Liver (tissue), 9 donors: ENCODE data around the gene XYLT1. TPM values are rescaled to one million over a fixed set of nuclear protein-coding genes. Genes with fewer than 3 reads are reported as not detected.

Source experiments
- DNase-seq: peaks from one replicate; pipeline ENCODE4 v3.0.0-alpha.2; 2017; ENCODE audit warnings: low spot score
- H3K27ac ChIP-seq, 2 donors: one replicate each; pipeline ENCODE4 v1.7.0; 2013; ENCODE audit warnings: inconsistent platforms in 2 of 2, low read length in 2 of 2, control low read depth in 1 of 2, low read depth in 1 of 2, mild to moderate bottlenecking in 1 of 2
- H3K27me3 ChIP-seq, 4 donors: one replicate each; pipeline versions ENCODE4 v1.6.1 to v1.7.0; 2013; ENCODE audit warnings: low read length in 3 of 4, inconsistent platforms in 1 of 4, mild to moderate bottlenecking in 1 of 4, moderate library complexity in 1 of 4; ENCODE audit not compliant: control insufficient read depth in 4 of 4, insufficient read depth in 4 of 4
- H3K36me3 ChIP-seq, 4 donors: one replicate each; pipeline versions ENCODE4 v1.6.1 to v1.7.0; 2013; ENCODE audit warnings: low read length in 3 of 4, mild to moderate bottlenecking in 3 of 4, low read depth in 1 of 4, moderate library complexity in 1 of 4; ENCODE audit not compliant: control insufficient read depth in 4 of 4, insufficient read depth in 3 of 4
- H3K4me1 ChIP-seq, 4 donors: one replicate each; pipeline versions ENCODE4 v1.6.1 to v1.7.0; 2013; ENCODE audit warnings: low read length in 3 of 4, mild to moderate bottlenecking in 3 of 4, moderate library complexity in 1 of 4; ENCODE audit not compliant: control insufficient read depth in 4 of 4, insufficient read depth in 4 of 4
- H3K4me3 ChIP-seq, 3 donors: one replicate each; pipeline versions ENCODE4 v1.6.1 to v1.7.0; 2013; ENCODE audit warnings: low read length in 3 of 3, control low read depth in 1 of 3, low read depth in 1 of 3, mild to moderate bottlenecking in 1 of 3
- H3K9ac ChIP-seq, 2 donors: one replicate each; pipeline ENCODE4 v1.7.0; 2013; ENCODE audit warnings: low read length in 2 of 2, mild to moderate bottlenecking in 2 of 2, moderate library complexity in 2 of 2, control low read depth in 1 of 2, low read depth in 1 of 2
- H3K9me3 ChIP-seq, 4 donors: one replicate each; pipeline versions ENCODE4 v1.6.1 to v1.7.0; 2013; ENCODE audit warnings: low read length in 3 of 4; ENCODE audit not compliant: control insufficient read depth in 4 of 4
- EGR1 ChIP-seq, 2 donors: IDR thresholded peaks; 2 replicates each; pipeline ENCODE4 v1.6.1; 2016 to 2018; ENCODE audit warnings: antibody characterized with exemption in 2 of 2, low read depth in 2 of 2
- FOXA1 ChIP-seq: IDR thresholded peaks from 2 replicates; pipeline ENCODE4 v1.6.1; 2016; ENCODE audit warnings: antibody characterized with exemption
- GABPA ChIP-seq, 2 donors: IDR thresholded peaks in 1 of 2; conservative IDR thresholded peaks in 1 of 2; 2 replicates each; pipeline ENCODE4 v1.6.1; 2016; ENCODE audit warnings: antibody characterized with exemption in 2 of 2, mild to moderate bottlenecking in 1 of 2, moderate library complexity in 1 of 2
- HNF4A ChIP-seq, 2 donors: conservative IDR thresholded peaks; 2 replicates each; pipeline ENCODE4 v1.6.1; 2016; ENCODE audit warnings: antibody characterized with exemption in 2 of 2, mild to moderate bottlenecking in 2 of 2
- HNF4G ChIP-seq: IDR thresholded peaks from 2 replicates; pipeline ENCODE4 v1.6.1; 2016; ENCODE audit warnings: antibody characterized with exemption
- JUND ChIP-seq, 2 donors: IDR thresholded peaks; 2 replicates each; pipeline ENCODE4 v1.6.1; 2016; ENCODE audit warnings: antibody characterized with exemption in 2 of 2
- NR2F2 ChIP-seq: IDR thresholded peaks from 2 replicates; pipeline ENCODE4 v1.6.1; 2016; ENCODE audit warnings: antibody characterized with exemption
- RAD21 ChIP-seq, 2 donors: IDR thresholded peaks; 2 replicates each; pipeline ENCODE4 v1.6.1; 2016; ENCODE audit warnings: antibody characterized with exemption in 2 of 2, mild to moderate bottlenecking in 2 of 2
- REST ChIP-seq: IDR thresholded peaks from 2 replicates; pipeline ENCODE4 v1.6.1; 2016; ENCODE audit warnings: antibody characterized with exemption, mild to moderate bottlenecking
- RXRA ChIP-seq, 2 donors: IDR thresholded peaks; 2 replicates each; pipeline ENCODE4 v1.6.1; 2017 to 2018; ENCODE audit warnings: antibody characterized with exemption in 2 of 2, mild to moderate bottlenecking in 1 of 2
- SP1 ChIP-seq: IDR thresholded peaks from 2 replicates; pipeline ENCODE4 v1.6.1; 2018; ENCODE audit warnings: antibody characterized with exemption, mild to moderate bottlenecking
- TAF1 ChIP-seq: conservative IDR thresholded peaks from 2 replicates; pipeline ENCODE4 v1.6.1; 2016; ENCODE audit warnings: antibody characterized with exemption, mild to moderate bottlenecking
- YY1 ChIP-seq: IDR thresholded peaks from 2 replicates; pipeline ENCODE4 v1.6.1; 2016; ENCODE audit warnings: antibody characterized with exemption, mild to moderate bottlenecking
- ZBTB33 ChIP-seq: IDR thresholded peaks from 2 replicates; pipeline ENCODE4 v1.6.1; 2016; ENCODE audit warnings: antibody characterized with exemption
- WGBS: extraction: QIAGEN DNeasy Blood & Tissue Kit; methylation state at CpG from one replicate; pipeline ENCODE4 v1.1.7; 2013; 5-methylcytosine and 5-hydroxymethylcytosine counted together
- polyA plus RNA-seq, 2 donors: library from polyadenylated mRNA; stranded (reverse) in 1 of 2; unstranded in 1 of 2; fragments of 200-250 nt in 1 of 2; fragments of >200 nt in 1 of 2; fragmentation: Nextera tagmentation in 1 of 2; extraction: Ambion mirVana in 1 of 2; gene quantifications; one replicate each; pipeline versions ENCODE4 v1.2.1 to v1.2.3, GENCODE V29; 2013 to 2015
- total RNA-seq, 2 donors: library from RNA; depleted of rRNA; stranded (reverse); fragments of >200 nt; gene quantifications; one replicate each; pipeline ENCODE4 v1.2.3, GENCODE V29; 2014
- TF ChIP-seq, protein P1 (sequence below): IDR thresholded peaks from 2 replicates; pipeline ENCODE4 v1.6.1; 2016; ENCODE audit warnings: antibody characterized with exemption
- TF ChIP-seq, protein P2 (sequence below): IDR thresholded peaks from 2 replicates; pipeline ENCODE4 v1.6.1; 2016; ENCODE audit warnings: antibody characterized with exemption
- TF ChIP-seq, protein P3 (sequence below): fragments of 150-350 bp; IDR thresholded peaks from 2 replicates; pipeline ENCODE4 v1.5.1; 2017; ENCODE audit warnings: improper control_type of control experiment, low read depth, low read length; ENCODE audit not compliant: missing input control
- donor health status: healthy.
- donor health status: healthy.
- donor health status: healthy.
- donor health status: healthy.
- donor health status: healthy.

Gene XYLT1
- total and polyA plus RNA-seq, 4 donors: 0.25 to 2.3 (median 0.53) TPM

DNA sequence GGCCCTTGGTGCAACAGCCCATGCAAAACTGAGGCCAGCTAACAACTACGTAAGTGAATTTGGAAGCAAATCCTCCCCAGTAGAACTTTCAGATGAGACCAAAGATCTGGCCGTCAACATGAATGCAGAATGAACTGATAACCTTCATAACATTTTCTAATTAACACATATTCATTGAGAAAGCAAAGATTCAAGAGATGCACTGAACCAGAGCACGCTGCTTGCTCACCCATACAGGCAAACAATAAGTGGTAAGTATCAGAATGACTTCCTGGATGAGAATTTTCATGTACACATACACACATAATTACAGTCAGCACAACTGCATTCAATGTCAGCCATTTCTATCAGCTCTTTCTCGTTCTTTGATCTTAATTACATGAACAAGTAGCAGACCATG, 30.6 kb downstream of the XYLT1 start:
- Histone ChIP-seq H3K36me3 (no peaks in the 10 kb centered on the region), H3K9ac (no peak overlapping the region), H3K4me3 (no peak overlapping the region), H3K27ac (no peak overlapping the region), H3K27me3 (no peaks in the 10 kb centered on the region), H3K4me1 (no peaks in the 10 kb centered on the region), H3K9me3 (no peaks in the 10 kb centered on the region)
- TF ChIP-seq ZBTB33: no peak
- TF ChIP-seq EGR1 (IDR thresholded peaks at IDR 0.05; ENCODE audit: low read depth in 2 of 2): no peak
- TF ChIP-seq, protein P1, sequence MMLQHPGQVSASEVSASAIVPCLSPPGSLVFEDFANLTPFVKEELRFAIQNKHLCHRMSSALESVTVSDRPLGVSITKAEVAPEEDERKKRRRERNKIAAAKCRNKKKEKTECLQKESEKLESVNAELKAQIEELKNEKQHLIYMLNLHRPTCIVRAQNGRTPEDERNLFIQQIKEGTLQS: no peak
- TF ChIP-seq HNF4G: no peak
- TF ChIP-seq TAF1: no peak
- no peak for TF ChIP-seq YY1
- no peak for TF ChIP-seq HNF4A (conservative IDR thresholded peaks at IDR 0.05)
- no peak for TF ChIP-seq REST
- TF ChIP-seq GABPA (IDR thresholded peaks at IDR 0.05 in 1 of 2, conservative IDR thresholded peaks at IDR 0.05 in 1 of 2): no peak
- no peak for TF ChIP-seq RAD21 (IDR thresholded peaks at IDR 0.05)
- TF ChIP-seq NR2F2: no peak
- TF ChIP-seq, protein P2, sequence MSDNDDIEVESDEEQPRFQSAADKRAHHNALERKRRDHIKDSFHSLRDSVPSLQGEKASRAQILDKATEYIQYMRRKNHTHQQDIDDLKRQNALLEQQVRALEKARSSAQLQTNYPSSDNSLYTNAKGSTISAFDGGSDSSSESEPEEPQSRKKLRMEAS: no peak
- TF ChIP-seq FOXA1: no peak
- 76% methylated on average over 4 of the region's 4 CpGs for WGBS
- no peak for DNase-seq

GRCh38 chr16:17439580-17439979, 31.2 kb downstream of the XYLT1 start:
- no peak for TF ChIP-seq JUND (IDR thresholded peaks at IDR 0.05)
- TF ChIP-seq, protein P3, sequence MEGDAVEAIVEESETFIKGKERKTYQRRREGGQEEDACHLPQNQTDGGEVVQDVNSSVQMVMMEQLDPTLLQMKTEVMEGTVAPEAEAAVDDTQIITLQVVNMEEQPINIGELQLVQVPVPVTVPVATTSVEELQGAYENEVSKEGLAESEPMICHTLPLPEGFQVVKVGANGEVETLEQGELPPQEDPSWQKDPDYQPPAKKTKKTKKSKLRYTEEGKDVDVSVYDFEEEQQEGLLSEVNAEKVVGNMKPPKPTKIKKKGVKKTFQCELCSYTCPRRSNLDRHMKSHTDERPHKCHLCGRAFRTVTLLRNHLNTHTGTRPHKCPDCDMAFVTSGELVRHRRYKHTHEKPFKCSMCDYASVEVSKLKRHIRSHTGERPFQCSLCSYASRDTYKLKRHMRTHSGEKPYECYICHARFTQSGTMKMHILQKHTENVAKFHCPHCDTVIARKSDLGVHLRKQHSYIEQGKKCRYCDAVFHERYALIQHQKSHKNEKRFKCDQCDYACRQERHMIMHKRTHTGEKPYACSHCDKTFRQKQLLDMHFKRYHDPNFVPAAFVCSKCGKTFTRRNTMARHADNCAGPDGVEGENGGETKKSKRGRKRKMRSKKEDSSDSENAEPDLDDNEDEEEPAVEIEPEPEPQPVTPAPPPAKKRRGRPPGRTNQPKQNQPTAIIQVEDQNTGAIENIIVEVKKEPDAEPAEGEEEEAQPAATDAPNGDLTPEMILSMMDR: no peak
- TF ChIP-seq FOXA1: no peak
- TF ChIP-seq SP1: no peak
- TF ChIP-seq HNF4A (conservative IDR thresholded peaks at IDR 0.05): no peak
- TF ChIP-seq HNF4G: no peak
- no peak for TF ChIP-seq ZBTB33
- TF ChIP-seq, protein P1: no peak
- no peak for TF ChIP-seq RXRA (IDR thresholded peaks at IDR 0.05)
- TF ChIP-seq TAF1: no peak
- TF ChIP-seq GABPA (IDR thresholded peaks at IDR 0.05 in 1 of 2, conservative IDR thresholded peaks at IDR 0.05 in 1 of 2): no peak
- no peak for TF ChIP-seq RAD21 (IDR thresholded peaks at IDR 0.05)
- no peak for TF ChIP-seq EGR1 (IDR thresholded peaks at IDR 0.05; ENCODE audit: low read depth in 2 of 2)
- no peak for TF ChIP-seq NR2F2
- no peak for TF ChIP-seq REST
- H3K4me1 ChIP-seq: no peaks in the 10 kb centered on the region
- 50% methylated on average over 3 of the region's 3 CpGs for WGBS
- no peaks in the 10 kb centered on the region for H3K36me3 ChIP-seq
- no peaks in the 10 kb centered on the region for H3K9me3 ChIP-seq
- DNase-seq: no peak
- H3K4me3 ChIP-seq: no peak overlapping the region
- H3K27ac ChIP-seq: no peak overlapping the region
- no peaks in the 10 kb centered on the region for H3K27me3 ChIP-seq
- no peak overlapping the region for H3K9ac ChIP-seq
